Upper lobe of left lung (tissue), 4 donors: Measurements from ENCODE around the gene PUM1.

Experiments
- EP300 ChIP-seq, 4 donors: sonication (generic); formaldehyde crosslinking; IDR thresholded peaks; one replicate each; pipeline ENCODE4 v1.5.1; 2017; ENCODE audit warnings: antibody characterized with exemption in 4 of 4, control low read depth in 2 of 4
- POLR2A ChIP-seq, 4 donors: fragments of 450-650 bp; IDR thresholded peaks; one replicate each; pipeline ENCODE4 v1.5.1; 2016 to 2017; ENCODE audit warnings: antibody characterized with exemption in 4 of 4, mild to moderate bottlenecking in 2 of 4
- POLR2AphosphoS5 ChIP-seq, 2 donors: sonication (generic); formaldehyde crosslinking; IDR thresholded peaks; one replicate each; pipeline ENCODE4 v1.5.1; 2017; ENCODE audit warnings: antibody characterized with exemption in 2 of 2

GRCh38 chr1:30888391-30888790 lies 177.1 kb downstream of the PUM1 start:
- TF ChIP-seq POLR2AphosphoS5 (IDR thresholded peaks at IDR 0.05), result peak in 1 of 2 donors; percentile 41
- no peak for TF ChIP-seq EP300 (IDR thresholded peaks at IDR 0.05)
- no peak for TF ChIP-seq POLR2A (IDR thresholded peaks at IDR 0.05)
